Left ventricle myocardium inferior (tissue), 1 donor: ENCODE results near the gene FOSB. TPM values are rescaled to one million over a fixed set of nuclear protein-coding genes. Genes with fewer than 3 reads are reported as not detected.
A peak's percentile ranks its signal among the peaks of the same experiment; 100 is the strongest.

Experiments used
- DNase-seq: peaks from one replicate; pipeline ENCODE4 v3.0.0-alpha.2; 2020
- H3K27ac ChIP-seq: fragments of 200-600 bp; replicated peaks from 2 replicates; pipeline ENCODE4 v1.8.0; 2021
- H3K27me3 ChIP-seq: fragments of 200-600 bp; 2 replicates; pipeline ENCODE4 v1.8.0; 2021; ENCODE audit warnings: low read depth
- H3K36me3 ChIP-seq: fragments of 200-600 bp; 2 replicates; pipeline ENCODE4 v1.8.0; 2021
- H3K4me1 ChIP-seq: fragments of 200-600 bp; 2 replicates; pipeline ENCODE4 v1.8.0; 2021
- H3K4me3 ChIP-seq: fragments of 200-600 bp; 2 replicates; pipeline ENCODE4 v1.8.0; 2021; ENCODE audit warnings: mild to moderate bottlenecking, moderate library complexity
- H3K9me3 ChIP-seq: fragments of 200-600 bp; replicated peaks from 2 replicates; pipeline ENCODE4 v1.8.0; 2021
- intact Hi-C: fragments of 100-400 bp; cut with micrococcal nuclease; formaldehyde crosslinking; loops from one replicate; pipeline ENCODE4 v1.11.0; 2022
- microRNA-seq: library from miRNA; unstranded; fragments of <30 nt; microRNA quantifications from one replicate; pipeline ENCODE4 v1.2.0, GENCODE V29; 2020
- total RNA-seq: library from RNA; stranded (reverse); fragmentation: NEBNext Ultra II Directional; extraction: Animal tissue kit (Norgen Biotek cat#: 25700); gene quantifications from one replicate; pipeline ENCODE4 v1.2.1, GENCODE V29; 2021
- TF ChIP-seq, protein P1 (sequence below): fragments of 200-600 bp; IDR thresholded peaks from 2 replicates; pipeline ENCODE4 v1.8.0; 2021; ENCODE audit warnings: antibody characterized with exemption, mild to moderate bottlenecking, borderline replicate concordance
- donor health status: DM: no; HTN: yes; CAD: no; lungs with severe emphysema.

FOSB gene
- total RNA-seq, 1 donor from 2014 or later: 0.33 TPM

GRCh38 chr19:45518469-45518826 lies 50.7 kb downstream of the FOSB start:
- TF ChIP-seq, protein P1, sequence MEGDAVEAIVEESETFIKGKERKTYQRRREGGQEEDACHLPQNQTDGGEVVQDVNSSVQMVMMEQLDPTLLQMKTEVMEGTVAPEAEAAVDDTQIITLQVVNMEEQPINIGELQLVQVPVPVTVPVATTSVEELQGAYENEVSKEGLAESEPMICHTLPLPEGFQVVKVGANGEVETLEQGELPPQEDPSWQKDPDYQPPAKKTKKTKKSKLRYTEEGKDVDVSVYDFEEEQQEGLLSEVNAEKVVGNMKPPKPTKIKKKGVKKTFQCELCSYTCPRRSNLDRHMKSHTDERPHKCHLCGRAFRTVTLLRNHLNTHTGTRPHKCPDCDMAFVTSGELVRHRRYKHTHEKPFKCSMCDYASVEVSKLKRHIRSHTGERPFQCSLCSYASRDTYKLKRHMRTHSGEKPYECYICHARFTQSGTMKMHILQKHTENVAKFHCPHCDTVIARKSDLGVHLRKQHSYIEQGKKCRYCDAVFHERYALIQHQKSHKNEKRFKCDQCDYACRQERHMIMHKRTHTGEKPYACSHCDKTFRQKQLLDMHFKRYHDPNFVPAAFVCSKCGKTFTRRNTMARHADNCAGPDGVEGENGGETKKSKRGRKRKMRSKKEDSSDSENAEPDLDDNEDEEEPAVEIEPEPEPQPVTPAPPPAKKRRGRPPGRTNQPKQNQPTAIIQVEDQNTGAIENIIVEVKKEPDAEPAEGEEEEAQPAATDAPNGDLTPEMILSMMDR: no peak
- Histone ChIP-seq H3K4me1 (peaks cover 41% of the 10 kb centered on the region), H3K27me3 (no peaks in the 10 kb centered on the region), H3K4me3 (no peak overlapping the region), H3K36me3 (peaks cover 59% of the 10 kb centered on the region), H3K27ac (no peak overlapping the region), H3K9me3 (no peaks in the 10 kb centered on the region)
- no peak for DNase-seq
- intact Hi-C loops: no loop called here

- no peak for DNase-seq
- Histone ChIP-seq H3K36me3 (peaks cover 90% of the 10 kb centered on the region), H3K4me3 (no peak overlapping the region), H3K27ac (peak overlapping the region; percentile 18), H3K27me3 (no peaks in the 10 kb centered on the region), H3K4me1 (peaks cover 34% of the 10 kb centered on the region), H3K9me3 (no peaks in the 10 kb centered on the region)
- TF ChIP-seq, protein P1: no peak
- intact Hi-C loops: loop anchor here (10.0 kb wide), 2 partner anchors 53 to 123 kb away; no protein-coding TSS in a partner anchor
These were observed 54.5 kb downstream of the FOSB start for GRCh38 chr19:45522010-45522941.

- H3K4me1 ChIP-seq: peaks cover 45% of the 10 kb centered on the region
- peaks cover 75% of the 10 kb centered on the region for H3K36me3 ChIP-seq
These were observed 56.0 kb downstream of the FOSB start for GRCh38 chr19:45523642-45524256.

DNA sequence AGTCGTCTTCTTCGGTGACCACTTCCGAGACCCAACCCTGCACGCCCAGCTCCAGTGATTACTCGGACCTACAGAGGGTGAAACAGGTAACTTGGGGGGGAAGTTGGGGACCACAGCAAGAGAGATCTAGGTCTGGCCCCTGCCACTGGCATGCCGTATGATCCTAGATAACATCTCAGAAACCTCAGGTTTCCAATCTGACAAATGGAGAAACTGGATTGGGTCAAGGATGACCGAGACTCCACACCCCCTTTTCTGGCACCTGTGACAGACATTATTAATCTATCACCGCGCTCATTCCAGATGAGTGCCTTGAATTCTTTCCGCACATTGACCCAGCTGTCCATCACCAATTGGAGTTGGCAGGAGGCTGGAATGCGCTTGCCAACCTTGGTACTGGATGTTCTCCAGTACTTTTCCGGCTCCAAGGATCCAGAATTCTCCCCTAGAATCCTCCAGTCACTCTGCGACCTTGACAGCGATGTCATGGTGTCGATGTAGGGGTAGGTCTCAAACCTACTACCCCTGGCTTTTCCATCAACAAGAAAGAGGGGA lies 56.9 kb downstream of the FOSB start:
- no peaks in the 10 kb centered on the region for H3K9me3 ChIP-seq
- H3K36me3 ChIP-seq: peaks cover 66% of the 10 kb centered on the region
- no peaks in the 10 kb centered on the region for H3K27me3 ChIP-seq
- H3K4me1 ChIP-seq: peaks cover 53% of the 10 kb centered on the region
- no peak overlapping the region for H3K4me3 ChIP-seq
- intact Hi-C loops: loop anchor here (10.0 kb wide), 2 partner anchors 50 to 120 kb away; no protein-coding TSS in a partner anchor
- no peak for DNase-seq
- TF ChIP-seq, protein P1: no peak
- H3K27ac ChIP-seq: peak overlapping the region; percentile 74

More at GRCh38 chr19:45523642-45524256, 56.0 kb downstream of the FOSB start:
- TF ChIP-seq, protein P1: peak; percentile 93
- intact Hi-C loops: loop anchor here (10.0 kb wide), 2 partner anchors 51 to 121 kb away; no protein-coding TSS in a partner anchor
- H3K27ac ChIP-seq: peak overlapping the region; percentile 74
- H3K4me3 ChIP-seq: no peak overlapping the region
- peak; percentile 72 for DNase-seq
- H3K27me3 ChIP-seq: no peaks in the 10 kb centered on the region
- no peaks in the 10 kb centered on the region for H3K9me3 ChIP-seq

Small RNAs within 50 kb of the gene (microRNA-seq; reads per million reads assigned to microRNA genes)
- not detected for gene MIR6088

Other genes starting within 250 kb of the FOSB start
- 1.8 TPM for gene EXOC3L2, start 222.6 kb upstream of the FOSB start, total RNA-seq
- gene MARK4, start 216.7 kb upstream of the FOSB start, total RNA-seq: 26.5 TPM
- 3,974 TPM for gene CKM, start 145.1 kb upstream of the FOSB start, total RNA-seq
- not detected for gene KLC3, start 127.2 kb upstream of the FOSB start, total RNA-seq
- 11.4 TPM for gene ERCC2, start 97.4 kb upstream of the FOSB start, total RNA-seq
- gene PPP1R13L, start 62.9 kb upstream of the FOSB start, total RNA-seq: 207 TPM
- gene POLR1G, start 61.4 kb upstream of the FOSB start, total RNA-seq: 5.2 TPM
- 108 TPM for gene ERCC1, start 44.1 kb upstream of the FOSB start, total RNA-seq
- gene RTN2, start 29.1 kb downstream of the FOSB start, total RNA-seq: 19.1 TPM
- gene PPM1N, start 30.4 kb downstream of the FOSB start, total RNA-seq: 0.19 TPM
- gene VASP, start 39.5 kb downstream of the FOSB start, total RNA-seq: 32.8 TPM
- 25.3 TPM for gene OPA3, start 116.8 kb downstream of the FOSB start, total RNA-seq
- 5.1 TPM for gene GPR4, start 134.2 kb downstream of the FOSB start, total RNA-seq
- 48.4 TPM for gene EML2, start 171.4 kb downstream of the FOSB start, total RNA-seq
- gene GIPR, start 200.2 kb downstream of the FOSB start, total RNA-seq: 4.7 TPM
- gene SNRPD2, start 224.0 kb downstream of the FOSB start, total RNA-seq: 249 TPM
- 2.2 TPM for gene QPCTL, start 224.7 kb downstream of the FOSB start, total RNA-seq